Gastrocnemius medialis (tissue), 4 donors: ENCODE measurements around the gene TRAF7. TPM values are rescaled to one million over a fixed set of nuclear protein-coding genes. Genes with fewer than 3 reads are reported as not detected.

ENCODE experiments used
- ATAC-seq, 2 donors: fragments of 150-250 bp; one replicate each; pipeline ENCODE4 v1.9.1; 2016
- DNase-seq, 2 donors: peaks; one replicate each; pipeline ENCODE4 v3.0.0-alpha.2; 2019
- H3K27ac ChIP-seq, 4 donors: fragments of 200-600 bp; sonication (generic); 1 replicate in 1 of 4; 2 replicates in 3 of 4; pipeline ENCODE4 v1.5.1; 2016 to 2018; ENCODE audit warnings: mild to moderate bottlenecking in 2 of 4, moderate library complexity in 1 of 4
- H3K27me3 ChIP-seq, 3 donors: fragments of 200-600 bp; sonication (generic) in 2 of 3; 1 replicate in 1 of 3; 2 replicates in 2 of 3; pipeline versions ENCODE4 v1.5.1 to v1.6.0; 2016 to 2019; ENCODE audit warnings: mild to moderate bottlenecking in 1 of 3, moderate library complexity in 1 of 3
- H3K36me3 ChIP-seq, 2 donors: fragments of 200-600 bp; sonication (generic) in 1 of 2; one replicate each; pipeline ENCODE4 v1.5.1; 2017 to 2018
- H3K4me1 ChIP-seq, 2 donors: fragments of 200-600 bp; sonication (generic) in 1 of 2; one replicate each; pipeline ENCODE4 v1.5.1; 2016 to 2017; ENCODE audit warnings: mild to moderate bottlenecking in 2 of 2
- H3K4me3 ChIP-seq, 4 donors: fragments of 200-600 bp; sonication (generic) in 3 of 4; 1 replicate in 1 of 4; 2 replicates in 3 of 4; pipeline ENCODE4 v1.5.1; 2016 to 2019; ENCODE audit warnings: mild to moderate bottlenecking in 2 of 4
- H3K9me3 ChIP-seq, 3 donors: fragments of 200-600 bp; sonication (generic) in 2 of 3; 1 replicate in 1 of 3; 2 replicates in 2 of 3; pipeline ENCODE4 v1.5.1; 2016 to 2019
- POLR2A ChIP-seq, 2 donors: fragments of 450-650 bp; IDR thresholded peaks; one replicate each; pipeline ENCODE4 v1.6.1; 2017; ENCODE audit warnings: antibody characterized with exemption in 2 of 2, mild to moderate bottlenecking in 2 of 2, moderate library complexity in 2 of 2
- in situ Hi-C, 4 donors: fragments of 200-750 bp; cut with MboI; loops; one replicate each; pipeline versions ENCODE4 v1.15.0 to v1.8.0; 2017; ENCODE audit warnings: low sequenced_read_pairs in 4 of 4
- intact Hi-C: fragments of 100-400 bp; cut with DNase I; formaldehyde crosslinking; loops from one replicate; pipeline ENCODE4 v1.15.1; 2023; ENCODE audit warnings: low total_unique reads
- total RNA-seq, 4 donors: library from RNA; depleted of rRNA; stranded (reverse); fragments of >200 nt; gene quantifications; one replicate each; pipeline versions ENCODE4 v1.1.0 to v1.2.3, GENCODE V29; 2016
- TF ChIP-seq, protein P1 (sequence below), 5 experiments: fragments of 450-650 bp in 3 of 5; fragments of 200-600 bp in 2 of 5; sonication (generic) in 2 of 5; IDR thresholded peaks in 4 of 5; conservative IDR thresholded peaks in 1 of 5; 1 replicate in 4 of 5; 2 replicates in 1 of 5; pipeline ENCODE4 v1.5.1; 2016 to 2019; ENCODE audit warnings: antibody characterized with exemption in 5 of 5, mild to moderate bottlenecking in 3 of 5, moderate library complexity in 3 of 5

The TRAF7 gene
- total RNA-seq, 4 donors from 2014 or later: 39.5 to 71.4 (median 55.9) TPM

DNA sequence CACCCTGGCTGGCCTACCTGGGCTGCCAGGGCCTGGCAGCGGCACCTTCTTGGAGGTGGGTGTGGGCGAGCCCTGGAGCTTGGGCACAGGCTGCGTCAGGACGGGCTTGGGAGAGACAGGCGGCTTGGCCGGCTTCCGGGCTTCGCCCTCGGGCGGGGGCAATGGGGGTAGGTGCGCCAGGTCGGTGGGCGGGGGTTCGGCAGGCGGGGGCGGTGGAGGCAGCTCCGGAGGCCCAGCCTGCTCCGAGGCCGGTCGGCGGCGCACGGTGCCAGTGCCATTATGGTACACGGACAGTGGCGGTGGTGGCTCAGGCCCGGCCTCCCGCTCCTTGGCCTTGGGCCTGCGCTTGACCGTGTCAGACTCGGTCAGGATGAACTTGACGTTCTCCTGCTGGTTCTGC is 24.0 kb downstream of the TRAF7 start:
- H3K27me3 ChIP-seq: no peaks in the 10 kb centered on the region
- no peak overlapping the region for H3K27ac ChIP-seq
- H3K9me3 ChIP-seq: no peaks in the 10 kb centered on the region
- intact Hi-C loops (no loop called here), in situ Hi-C loops (no loop called here)
- no peak for ATAC-seq
- DNase-seq: no peak
- no peak overlapping the region for H3K4me3 ChIP-seq
- peaks cover 0 to 26% of the 10 kb centered on the region in 2 donors for H3K36me3 ChIP-seq
- TF ChIP-seq, protein P1, sequence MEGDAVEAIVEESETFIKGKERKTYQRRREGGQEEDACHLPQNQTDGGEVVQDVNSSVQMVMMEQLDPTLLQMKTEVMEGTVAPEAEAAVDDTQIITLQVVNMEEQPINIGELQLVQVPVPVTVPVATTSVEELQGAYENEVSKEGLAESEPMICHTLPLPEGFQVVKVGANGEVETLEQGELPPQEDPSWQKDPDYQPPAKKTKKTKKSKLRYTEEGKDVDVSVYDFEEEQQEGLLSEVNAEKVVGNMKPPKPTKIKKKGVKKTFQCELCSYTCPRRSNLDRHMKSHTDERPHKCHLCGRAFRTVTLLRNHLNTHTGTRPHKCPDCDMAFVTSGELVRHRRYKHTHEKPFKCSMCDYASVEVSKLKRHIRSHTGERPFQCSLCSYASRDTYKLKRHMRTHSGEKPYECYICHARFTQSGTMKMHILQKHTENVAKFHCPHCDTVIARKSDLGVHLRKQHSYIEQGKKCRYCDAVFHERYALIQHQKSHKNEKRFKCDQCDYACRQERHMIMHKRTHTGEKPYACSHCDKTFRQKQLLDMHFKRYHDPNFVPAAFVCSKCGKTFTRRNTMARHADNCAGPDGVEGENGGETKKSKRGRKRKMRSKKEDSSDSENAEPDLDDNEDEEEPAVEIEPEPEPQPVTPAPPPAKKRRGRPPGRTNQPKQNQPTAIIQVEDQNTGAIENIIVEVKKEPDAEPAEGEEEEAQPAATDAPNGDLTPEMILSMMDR (IDR thresholded peaks at IDR 0.05 in 4 of 5, conservative IDR thresholded peaks at IDR 0.05 in 1 of 5): no peak
- no peak for TF ChIP-seq POLR2A (IDR thresholded peaks at IDR 0.05)
- no peaks in the 10 kb centered on the region for H3K4me1 ChIP-seq

GRCh38 chr16:2180461-2180860 is 24.9 kb downstream of the TRAF7 start:
- DNase-seq: no peak
- H3K27me3 ChIP-seq: no peaks in the 10 kb centered on the region
- TF ChIP-seq, protein P1 (IDR thresholded peaks at IDR 0.05 in 4 of 5, conservative IDR thresholded peaks at IDR 0.05 in 1 of 5): no peak
- TF ChIP-seq POLR2A (IDR thresholded peaks at IDR 0.05): no peak
- H3K9me3 ChIP-seq: no peaks in the 10 kb centered on the region
- peaks cover 0 to 17% of the 10 kb centered on the region in 2 donors for H3K36me3 ChIP-seq
- H3K27ac ChIP-seq: no peak overlapping the region
- H3K4me1 ChIP-seq: no peaks in the 10 kb centered on the region
- ATAC-seq: no peak
- no peak overlapping the region for H3K4me3 ChIP-seq
- intact Hi-C loops (no loop called here), in situ Hi-C loops (no loop called here)

DNA sequence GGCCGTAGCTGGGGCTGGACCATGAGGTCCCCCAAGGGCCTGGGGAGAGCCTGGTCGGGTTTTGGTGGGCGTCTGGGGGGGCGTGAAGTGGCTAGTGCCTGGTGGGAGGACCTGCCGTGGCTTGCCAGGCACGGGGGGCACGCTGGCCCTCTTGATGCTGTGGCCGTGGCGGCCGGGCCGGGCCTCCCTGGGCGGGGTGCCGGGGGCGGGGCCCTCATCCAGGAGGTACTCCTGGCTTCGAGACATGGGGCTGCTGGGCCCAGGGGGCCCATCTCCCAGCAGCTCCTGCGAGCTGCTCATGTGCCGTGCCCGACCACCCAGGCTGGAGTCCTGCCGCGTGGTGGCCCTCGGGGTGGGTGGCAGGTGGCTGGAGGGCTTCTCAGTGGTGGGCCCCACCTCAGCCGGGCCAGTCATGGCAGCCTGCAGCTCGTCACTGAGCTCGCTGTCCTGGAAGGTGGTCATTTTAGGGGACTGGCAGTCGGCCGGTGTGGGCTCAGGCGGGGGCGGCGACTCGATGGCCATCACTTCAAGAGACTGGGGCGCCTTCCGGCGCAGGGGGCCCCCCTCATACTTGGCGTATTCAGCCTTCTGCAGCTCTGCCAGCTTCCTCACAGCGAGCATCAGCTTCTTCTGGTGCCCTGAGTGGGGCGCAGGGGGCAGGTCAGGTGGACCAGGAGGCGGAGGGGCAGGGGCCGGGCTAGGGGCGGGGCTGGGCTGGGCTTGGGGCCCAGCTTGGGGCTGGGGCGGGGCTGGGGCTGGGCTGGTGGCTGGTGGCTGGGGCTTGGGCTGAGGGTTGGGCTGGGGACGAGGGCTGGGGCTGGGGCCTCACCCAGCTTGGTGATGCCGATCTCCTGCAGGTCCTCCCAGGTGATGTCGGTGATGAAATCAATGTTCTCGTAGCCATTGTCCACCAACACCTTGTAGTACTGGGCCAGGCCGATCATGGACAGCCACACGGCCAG is 25.7 kb downstream of the TRAF7 start:
- no peaks in the 10 kb centered on the region for H3K4me1 ChIP-seq
- DNase-seq (no peak), ATAC-seq (no peak)
- TF ChIP-seq POLR2A (IDR thresholded peaks at IDR 0.05): no peak
- TF ChIP-seq, protein P1 (IDR thresholded peaks at IDR 0.05 in 4 of 5, conservative IDR thresholded peaks at IDR 0.05 in 1 of 5): no peak
- H3K36me3 ChIP-seq: peaks cover 0 to 9% of the 10 kb centered on the region in 2 donors
- no peaks in the 10 kb centered on the region for H3K9me3 ChIP-seq
- in situ Hi-C loops: no loop called here
- H3K4me3 ChIP-seq: no peak overlapping the region
- intact Hi-C loops: no loop called here
- H3K27ac ChIP-seq: no peak overlapping the region
- no peaks in the 10 kb centered on the region for H3K27me3 ChIP-seq

- H3K4me1 ChIP-seq: no peaks in the 10 kb centered on the region
- no peaks in the 10 kb centered on the region for H3K27me3 ChIP-seq
- in situ Hi-C loops (no loop called here), intact Hi-C loops (no loop called here)
- H3K4me3 ChIP-seq: no peak overlapping the region
- ATAC-seq: no peak
- no peaks in the 10 kb centered on the region for H3K9me3 ChIP-seq
- H3K36me3 ChIP-seq: peaks cover 0 to 2% of the 10 kb centered on the region in 2 donors
- H3K27ac ChIP-seq: no peak overlapping the region
- no peak for DNase-seq
- TF ChIP-seq POLR2A (IDR thresholded peaks at IDR 0.05): no peak
- TF ChIP-seq, protein P1 (IDR thresholded peaks at IDR 0.05 in 4 of 5, conservative IDR thresholded peaks at IDR 0.05 in 1 of 5): no peak
Observed at GRCh38 chr16:2181952-2182351, 26.4 kb downstream of the TRAF7 start.
